Measurements from ENCODE around the gene TSEN54.

TSEN54 gene

GRCh38 chr17:75521951-75522727, 5.8 kb downstream of the TSEN54 start:
- Histone ChIP-seq H3K4me3 (replicated peaks; ENCODE audit: low read depth, low read length) (no peak overlapping the region), H3K27me3 (replicated peaks; ENCODE audit: control insufficient read depth, insufficient read depth, low read length) (no peaks in the 10 kb centered on the region), H3K36me3 (ENCODE audit: control insufficient read depth, insufficient read depth, low read length) (peaks cover 4% of the 10 kb centered on the region)
- TF ChIP-seq, protein P1, sequence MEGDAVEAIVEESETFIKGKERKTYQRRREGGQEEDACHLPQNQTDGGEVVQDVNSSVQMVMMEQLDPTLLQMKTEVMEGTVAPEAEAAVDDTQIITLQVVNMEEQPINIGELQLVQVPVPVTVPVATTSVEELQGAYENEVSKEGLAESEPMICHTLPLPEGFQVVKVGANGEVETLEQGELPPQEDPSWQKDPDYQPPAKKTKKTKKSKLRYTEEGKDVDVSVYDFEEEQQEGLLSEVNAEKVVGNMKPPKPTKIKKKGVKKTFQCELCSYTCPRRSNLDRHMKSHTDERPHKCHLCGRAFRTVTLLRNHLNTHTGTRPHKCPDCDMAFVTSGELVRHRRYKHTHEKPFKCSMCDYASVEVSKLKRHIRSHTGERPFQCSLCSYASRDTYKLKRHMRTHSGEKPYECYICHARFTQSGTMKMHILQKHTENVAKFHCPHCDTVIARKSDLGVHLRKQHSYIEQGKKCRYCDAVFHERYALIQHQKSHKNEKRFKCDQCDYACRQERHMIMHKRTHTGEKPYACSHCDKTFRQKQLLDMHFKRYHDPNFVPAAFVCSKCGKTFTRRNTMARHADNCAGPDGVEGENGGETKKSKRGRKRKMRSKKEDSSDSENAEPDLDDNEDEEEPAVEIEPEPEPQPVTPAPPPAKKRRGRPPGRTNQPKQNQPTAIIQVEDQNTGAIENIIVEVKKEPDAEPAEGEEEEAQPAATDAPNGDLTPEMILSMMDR (IDR thresholded peaks at IDR 0.05; ENCODE audit: insufficient read depth, low read length, poor library complexity, severe bottlenecking), result no peak
- DNase-seq (ENCODE audit: extremely low read depth, insufficient read length), result no peak

- Histone ChIP-seq H3K27me3 (replicated peaks; ENCODE audit: control insufficient read depth, insufficient read depth, low read length) (no peaks in the 10 kb centered on the region), H3K4me3 (replicated peaks; ENCODE audit: low read depth, low read length) (no peak overlapping the region), H3K36me3 (ENCODE audit: control insufficient read depth, insufficient read depth, low read length) (peaks cover 4% of the 10 kb centered on the region)
- TF ChIP-seq, protein P1 (IDR thresholded peaks at IDR 0.05; ENCODE audit: insufficient read depth, low read length, poor library complexity, severe bottlenecking), result no peak
- no peak for DNase-seq (ENCODE audit: extremely low read depth, insufficient read length)
These were observed 7.3 kb downstream of the TSEN54 start for GRCh38 chr17:75523647-75524046.

- no peak overlapping the region for H3K4me3 ChIP-seq (replicated peaks; ENCODE audit: low read depth, low read length)
- TF ChIP-seq, protein P1 (IDR thresholded peaks at IDR 0.05; ENCODE audit: insufficient read depth, low read length, poor library complexity, severe bottlenecking), result no peak
- no peak for DNase-seq (ENCODE audit: extremely low read depth, insufficient read length)
- peaks cover 2% of the 10 kb centered on the region for H3K36me3 ChIP-seq (ENCODE audit: control insufficient read depth, insufficient read depth, low read length)
- no peaks in the 10 kb centered on the region for H3K27me3 ChIP-seq (replicated peaks; ENCODE audit: control insufficient read depth, insufficient read depth, low read length)
These were observed 8.1 kb downstream of the TSEN54 start for GRCh38 chr17:75524269-75524969.

DNA sequence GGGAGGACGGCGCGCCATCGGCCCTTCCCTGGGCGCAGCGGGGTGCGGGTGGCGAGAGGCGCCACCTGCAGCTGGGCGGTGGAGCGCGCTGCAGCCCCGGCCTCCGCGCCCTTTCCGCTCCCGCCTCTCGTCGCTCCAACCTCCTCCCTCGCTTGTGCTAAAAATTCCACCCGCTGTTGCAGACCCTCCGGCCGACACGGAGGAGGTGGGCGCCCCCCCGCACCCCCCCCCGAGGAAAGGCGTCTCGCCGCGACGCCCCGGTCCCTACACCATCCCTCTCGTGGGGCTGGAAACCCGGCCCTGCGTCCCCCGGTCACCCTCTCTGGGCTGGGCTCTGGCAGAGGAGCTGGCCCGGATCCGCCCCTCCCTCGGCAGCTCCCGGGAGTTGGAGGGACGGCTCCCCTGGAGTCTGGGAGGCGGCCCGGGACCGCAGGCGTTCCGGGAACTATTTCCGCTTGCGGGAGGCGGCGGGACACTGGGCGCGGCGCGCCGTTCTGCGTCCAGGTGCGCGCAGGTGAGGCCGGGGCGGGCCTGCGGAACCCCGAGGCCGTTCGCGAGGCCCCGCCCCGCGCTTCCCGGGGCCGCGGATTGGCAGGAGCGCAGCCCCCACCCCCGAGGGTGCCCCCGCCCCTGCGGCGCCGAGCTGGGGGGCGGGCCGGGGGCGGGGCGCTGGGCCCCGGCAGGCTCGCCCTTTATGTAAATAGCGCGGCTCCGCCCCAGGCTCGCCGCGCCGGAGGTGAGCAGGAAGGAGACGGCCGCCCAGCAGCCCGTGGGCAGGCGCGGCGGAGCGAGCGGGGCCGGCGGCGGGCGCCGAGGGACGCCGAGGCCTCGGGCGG, 8.9 kb downstream of the TSEN54 start, which contains the start of gene LLGL2:
LLGL2 (plus strand) TSS at position 728 of the 836 bp plus-strand sequence. CDS start 17,730 bp downstream, outside the sequence.
- Histone ChIP-seq H3K4me3 (replicated peaks; ENCODE audit: low read depth, low read length) (peak within 1 kb of the TSS; percentile 66), H3K27me3 (replicated peaks; ENCODE audit: control insufficient read depth, insufficient read depth, low read length) (no peaks in the 10 kb centered on the region), H3K36me3 (ENCODE audit: control insufficient read depth, insufficient read depth, low read length) (peaks cover 2% of the 10 kb centered on the region)
- TF ChIP-seq, protein P1 (IDR thresholded peaks at IDR 0.05; ENCODE audit: insufficient read depth, low read length, poor library complexity, severe bottlenecking), result peak; percentile 36
- peak; percentile 88 for DNase-seq (ENCODE audit: extremely low read depth, insufficient read length)

- TF ChIP-seq, protein P1 (IDR thresholded peaks at IDR 0.05; ENCODE audit: insufficient read depth, low read length, poor library complexity, severe bottlenecking), result no peak
- Histone ChIP-seq H3K36me3 (ENCODE audit: control insufficient read depth, insufficient read depth, low read length) (peaks cover 2% of the 10 kb centered on the region), H3K27me3 (replicated peaks; ENCODE audit: control insufficient read depth, insufficient read depth, low read length) (no peaks in the 10 kb centered on the region), H3K4me3 (replicated peaks; ENCODE audit: low read depth, low read length) (peak overlapping the region; percentile 66)
- DNase-seq (ENCODE audit: extremely low read depth, insufficient read length), result no peak
These were observed 9.7 kb downstream of the TSEN54 start for GRCh38 chr17:75525806-75526554.

Data from GM06990 (cell line).